Mucosa of descending colon (tissue), 3 donors: ENCODE data around the gene SLC8A2. TPM values are rescaled to one million over a fixed set of nuclear protein-coding genes. Genes with fewer than 3 reads are reported as not detected.
A peak's percentile ranks its signal among the peaks of the same experiment; 100 is the strongest.

Experiments
- ATAC-seq: fragments of 200-7000 bp; cut with Tn5 transposase; one replicate; pipeline ENCODE4 v1.9.1; 2020; ENCODE audit warnings: mild to moderate bottlenecking, moderate library complexity
- DNase-seq, 3 donors: peaks; one replicate each; pipeline ENCODE4 v3.0.0-alpha.2; 2020
- H3K36me3 ChIP-seq: fragments of 200-600 bp; one replicate; pipeline ENCODE4 v1.8.0; 2021; ENCODE audit warnings: low read depth, mild to moderate bottlenecking
- H3K4me1 ChIP-seq: fragments of 200-600 bp; one replicate; pipeline ENCODE4 v1.8.0; 2021; ENCODE audit warnings: low read depth, mild to moderate bottlenecking
- H3K4me3 ChIP-seq: fragments of 200-600 bp; one replicate; pipeline ENCODE4 v1.8.0; 2021; ENCODE audit warnings: mild to moderate bottlenecking
- H3K9me3 ChIP-seq: fragments of 200-600 bp; one replicate; pipeline ENCODE4 v1.8.0; 2021; ENCODE audit warnings: mild to moderate bottlenecking
- intact Hi-C, 2 donors: fragments of 100-400 bp; cut with DNase I in 1 of 2; cut with micrococcal nuclease in 1 of 2; formaldehyde crosslinking; loops; one replicate each; pipeline versions ENCODE4 v1.11.0 to v1.11.1; 2022; cut with DNase I, micrococcal nuclease
- total RNA-seq, 3 donors: library from RNA; stranded (reverse); fragmentation: NEBNext Ultra II Directional in 2 of 3; extraction: Animal tissue kit (Norgen Biotek cat#: 25700) in 2 of 3; gene quantifications; one replicate each; pipeline versions ENCODE4 v1.2.1 to v1.2.4, GENCODE V29; 2021 to 2023
- TF ChIP-seq, protein P1 (sequence below): fragments of 200-600 bp; IDR thresholded peaks from one replicate; pipeline ENCODE4 v1.8.0; 2022; ENCODE audit warnings: antibody characterized with exemption, mild to moderate bottlenecking
- donor health status: DM: no; HTN: no; CAD: no; lungs with moderate emphysema.
- donor health status: DM: no; HTN: no; CAD: no.
- donor health status: DM: no; HTN: yes; CAD: no.

SLC8A2 gene
- total RNA-seq, 3 donors from 2014 or later = 0.75 to 17.5 (median 2.1) TPM

DNA sequence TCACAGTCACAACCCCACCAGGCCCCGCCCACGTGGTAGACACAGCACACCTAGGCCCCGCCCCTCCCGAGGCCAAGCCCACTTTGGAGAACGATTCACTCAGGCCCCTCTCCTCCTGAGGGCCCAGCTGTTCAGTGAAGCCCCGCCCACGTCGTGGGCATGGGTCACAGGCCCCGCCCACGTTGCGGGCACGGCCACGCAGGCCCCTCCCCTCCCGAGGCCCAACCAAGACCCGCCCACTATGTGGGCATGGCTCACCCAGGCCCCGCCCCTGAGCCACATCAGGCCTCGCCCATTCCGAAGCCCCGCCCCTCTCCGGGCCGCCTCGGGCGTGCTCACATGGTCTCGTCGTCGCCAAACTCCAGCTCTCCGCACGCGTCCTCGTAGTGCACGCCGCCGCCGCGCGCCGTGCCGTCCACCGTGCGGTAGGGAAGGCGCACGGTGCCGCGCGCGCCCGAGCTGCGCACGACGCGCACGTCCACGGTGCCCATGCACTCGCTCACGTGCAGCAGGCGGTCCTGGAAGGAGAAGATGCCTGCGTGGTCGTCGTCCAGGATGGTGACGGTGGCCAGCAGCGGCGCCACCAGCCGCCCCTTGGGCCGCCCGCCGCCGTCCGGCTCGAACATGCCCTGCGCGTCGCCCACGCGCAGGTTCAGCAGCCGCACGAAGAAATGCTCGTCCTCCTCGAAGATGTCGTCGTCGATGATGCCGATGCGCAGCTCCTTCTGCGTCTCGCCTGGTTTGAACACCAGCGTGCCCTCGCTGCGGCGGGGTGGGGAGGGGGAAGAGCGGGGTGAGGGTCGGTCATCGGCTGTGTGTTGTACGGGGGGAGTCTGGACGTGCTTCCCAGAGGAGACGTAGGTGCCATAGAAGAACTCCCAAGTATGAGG lies 24.0 kb downstream of the SLC8A2 start:
- intact Hi-C loops = no loop called here
- H3K4me1 ChIP-seq = peaks cover 9% of the 10 kb centered on the region
- peak; percentile 53 to 63 (median 58) for DNase-seq
- no peaks in the 10 kb centered on the region for H3K9me3 ChIP-seq
- peak; percentile 81 for ATAC-seq
- H3K4me3 ChIP-seq = no peak overlapping the region
- TF ChIP-seq, protein P1, sequence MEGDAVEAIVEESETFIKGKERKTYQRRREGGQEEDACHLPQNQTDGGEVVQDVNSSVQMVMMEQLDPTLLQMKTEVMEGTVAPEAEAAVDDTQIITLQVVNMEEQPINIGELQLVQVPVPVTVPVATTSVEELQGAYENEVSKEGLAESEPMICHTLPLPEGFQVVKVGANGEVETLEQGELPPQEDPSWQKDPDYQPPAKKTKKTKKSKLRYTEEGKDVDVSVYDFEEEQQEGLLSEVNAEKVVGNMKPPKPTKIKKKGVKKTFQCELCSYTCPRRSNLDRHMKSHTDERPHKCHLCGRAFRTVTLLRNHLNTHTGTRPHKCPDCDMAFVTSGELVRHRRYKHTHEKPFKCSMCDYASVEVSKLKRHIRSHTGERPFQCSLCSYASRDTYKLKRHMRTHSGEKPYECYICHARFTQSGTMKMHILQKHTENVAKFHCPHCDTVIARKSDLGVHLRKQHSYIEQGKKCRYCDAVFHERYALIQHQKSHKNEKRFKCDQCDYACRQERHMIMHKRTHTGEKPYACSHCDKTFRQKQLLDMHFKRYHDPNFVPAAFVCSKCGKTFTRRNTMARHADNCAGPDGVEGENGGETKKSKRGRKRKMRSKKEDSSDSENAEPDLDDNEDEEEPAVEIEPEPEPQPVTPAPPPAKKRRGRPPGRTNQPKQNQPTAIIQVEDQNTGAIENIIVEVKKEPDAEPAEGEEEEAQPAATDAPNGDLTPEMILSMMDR = no peak
- H3K36me3 ChIP-seq = no peaks in the 10 kb centered on the region

GRCh38 chr19:47446534-47447469 lies 24.9 kb downstream of the SLC8A2 start:
- ATAC-seq = peak; percentile 75
- intact Hi-C loops = no loop called here
- Histone ChIP-seq H3K9me3 (no peaks in the 10 kb centered on the region), H3K36me3 (no peaks in the 10 kb centered on the region), H3K4me3 (no peak overlapping the region), H3K4me1 (peaks cover 9% of the 10 kb centered on the region)
- TF ChIP-seq, protein P1 = no peak
- DNase-seq = peak; percentile 39 to 64 (median 63)

DNA sequence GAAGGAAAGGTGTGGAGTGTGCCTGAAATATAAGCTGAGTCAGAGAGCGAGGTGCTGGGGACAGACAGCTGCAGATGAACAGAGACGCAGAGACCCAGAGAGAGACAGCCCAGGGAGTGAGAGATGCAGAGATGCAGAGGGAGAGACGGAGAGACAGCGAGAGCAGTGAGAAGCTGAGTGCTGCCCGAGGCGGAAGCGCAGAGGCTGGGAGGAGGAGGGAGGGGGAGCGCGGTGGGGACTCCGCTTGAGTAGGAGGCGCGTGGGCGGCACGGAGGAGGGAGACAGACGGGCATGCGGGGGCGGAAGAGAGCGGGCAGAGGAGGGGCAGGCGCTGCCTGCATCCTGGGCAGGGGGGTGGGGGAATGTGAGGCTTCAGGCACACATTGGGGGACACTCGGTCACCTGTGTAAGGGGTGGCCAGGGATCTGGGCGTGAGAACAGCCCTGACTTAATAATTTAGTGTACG lies 25.7 kb downstream of the SLC8A2 start:
- Histone ChIP-seq H3K4me1 (peaks cover 9% of the 10 kb centered on the region), H3K4me3 (no peak overlapping the region), H3K9me3 (no peaks in the 10 kb centered on the region), H3K36me3 (no peaks in the 10 kb centered on the region)
- TF ChIP-seq, protein P1 = no peak
- peak; percentile 62 for ATAC-seq
- intact Hi-C loops = no loop called here
- DNase-seq = peak; percentile 51 to 76 (median 55)

DNA sequence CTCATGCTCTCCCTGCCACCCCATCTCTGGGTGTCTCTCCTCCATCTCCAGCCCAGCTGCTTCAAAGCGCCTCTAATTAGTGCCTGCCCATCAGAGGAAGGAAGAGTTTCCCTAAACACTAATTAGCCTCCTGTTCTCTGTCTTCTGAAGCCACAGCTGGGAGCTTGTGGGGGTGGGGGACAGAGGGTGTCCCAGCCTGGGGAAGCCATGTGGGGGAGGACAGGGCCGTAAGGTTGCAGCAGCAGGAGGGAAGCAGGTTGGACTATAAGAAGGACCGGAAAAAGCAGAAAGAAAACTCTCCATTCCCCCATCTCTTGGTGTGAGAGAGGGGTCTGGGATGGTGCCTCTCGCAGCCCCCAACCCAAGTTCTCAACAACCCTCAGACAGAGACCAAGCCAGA lies 26.2 kb downstream of the SLC8A2 start:
- Histone ChIP-seq H3K4me1 (peaks cover 9% of the 10 kb centered on the region), H3K9me3 (no peaks in the 10 kb centered on the region), H3K36me3 (no peaks in the 10 kb centered on the region), H3K4me3 (no peak overlapping the region)
- intact Hi-C loops = no loop called here
- no peak for DNase-seq
- no peak for ATAC-seq
- TF ChIP-seq, protein P1 = no peak

DNA sequence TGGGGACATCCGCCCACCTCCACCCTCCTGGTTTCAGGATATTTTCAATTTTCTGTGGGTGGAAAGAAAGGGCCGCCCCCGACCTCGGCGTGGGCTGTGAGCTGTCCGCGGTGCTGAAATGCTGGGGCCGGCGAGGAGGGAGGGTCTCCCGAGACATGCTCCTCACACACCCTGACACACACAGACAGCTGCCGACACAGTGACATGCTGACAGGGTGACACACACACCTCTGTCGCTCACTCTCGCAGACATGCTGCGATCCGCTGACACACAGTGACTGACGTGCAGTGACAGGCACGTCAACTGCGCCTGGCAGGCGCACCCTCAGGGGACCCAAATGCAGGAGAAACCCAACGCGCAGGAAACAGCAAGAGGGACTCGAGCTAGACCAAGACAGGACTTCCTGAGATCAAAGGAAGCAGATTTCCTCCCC lies 27.3 kb downstream of the SLC8A2 start:
- H3K4me3 ChIP-seq = no peak overlapping the region
- TF ChIP-seq, protein P1 = no peak
- intact Hi-C loops = no loop called here
- H3K9me3 ChIP-seq = no peaks in the 10 kb centered on the region
- ATAC-seq (no peak), DNase-seq (no peak)
- H3K36me3 ChIP-seq = no peaks in the 10 kb centered on the region
- H3K4me1 ChIP-seq = peaks cover 9% of the 10 kb centered on the region
